Measurements from ENCODE around the gene FASN.
"Not testable (repeated sequence)": the region's sequence is repeated elsewhere in the genome, so short reads cannot be mapped to it uniquely, and the experiment has no call there.

Gene FASN

GRCh38 chr17:82041144-82041814 lies 56.8 kb downstream of the FASN start:
- no peak for DNase-seq (ENCODE audit: low spot score)

- no peak for DNase-seq (ENCODE audit: low spot score)
Observed at GRCh38 chr17:82039695-82040299, 58.2 kb downstream of the FASN start.

GRCh38 chr17:82038796-82039409 lies 59.1 kb downstream of the FASN start:
- not testable (repeated sequence) for DNase-seq (ENCODE audit: low spot score)

GRCh38 chr17:82037889-82038195 lies 60.2 kb downstream of the FASN start:
- DNase-seq (ENCODE audit: low spot score), result no peak

GRCh38 chr17:82037092-82037888 lies 60.7 kb downstream of the FASN start, which contains the start of gene DCXR:
Gene DCXR, minus strand, starts transcription at chr17:82037697. Its CDS starts 15 bp downstream, at chr17:82037682.
- peak; percentile 92 for DNase-seq (ENCODE audit: low spot score)

GRCh38 chr17:82036634-82037091 lies 61.4 kb downstream of the FASN start:
- DNase-seq (ENCODE audit: low spot score), result no peak

GRCh38 chr17:82035956-82036633 lies 61.9 kb downstream of the FASN start:
- DNase-seq (ENCODE audit: low spot score), result no peak

GRCh38 chr17:82035488-82035887 lies 62.5 kb downstream of the FASN start:
- DNase-seq (ENCODE audit: low spot score), result no peak

GRCh38 chr17:82034371-82035011 lies 63.5 kb downstream of the FASN start:
- DNase-seq (ENCODE audit: low spot score), result no peak

- DNase-seq (ENCODE audit: low spot score), result no peak
Observed at GRCh38 chr17:82033359-82034085, 64.5 kb downstream of the FASN start.

- peak; percentile 64 for DNase-seq (ENCODE audit: low spot score)
Observed at GRCh38 chr17:82031885-82032627, 66.0 kb downstream of the FASN start.

- no peak for DNase-seq (ENCODE audit: low spot score)
Observed at GRCh38 chr17:82031303-82031884, 66.6 kb downstream of the FASN start, which contains the start of gene RAC3. Gene RAC3, plus strand, starts transcription at chr17:82031678. Its CDS starts 84 bp downstream, at chr17:82031762.

- peak; percentile 62 for DNase-seq (ENCODE audit: low spot score)
Observed at GRCh38 chr17:82030470-82031302, 67.3 kb downstream of the FASN start.

GRCh38 chr17:82029990-82030469 lies 68.0 kb downstream of the FASN start:
- DNase-seq (ENCODE audit: low spot score), result no peak

- no peak for DNase-seq (ENCODE audit: low spot score)
Observed at GRCh38 chr17:82029391-82029790, 68.6 kb downstream of the FASN start.

GRCh38 chr17:82028966-82029365 lies 69.1 kb downstream of the FASN start:
- no peak for DNase-seq (ENCODE audit: low spot score)
